PC-3 (cell line): ENCODE results near the gene TTI1.
A peak's percentile ranks its signal among the peaks of the same experiment; 100 is the strongest.

ENCODE experiments used
- CTCF ChIP-seq: fragments of 300-600 bp; sonication (generic); conservative IDR thresholded peaks from 2 replicates; pipeline ENCODE4 v1.5.1; 2017; ENCODE audit warnings: antibody characterized with exemption, low read depth, mild to moderate bottlenecking, low read length
- EZH2 ChIP-seq: fragments of 300-600 bp; sonication (generic); IDR thresholded peaks from one replicate; pipeline ENCODE4 v1.6.1; 2017; ENCODE audit warnings: antibody characterized with exemption, mild to moderate bottlenecking, low read length; ENCODE audit not compliant: unreplicated experiment
- EZH2phosphoT487 ChIP-seq: fragments of 300-600 bp; sonication (generic); IDR thresholded peaks from 2 replicates; pipeline ENCODE4 v1.6.1; 2018; ENCODE audit warnings: mild to moderate bottlenecking, antibody characterized with exemption, low read length, borderline replicate concordance

- TF ChIP-seq CTCF (peak; percentile 21; the same call in 1 of the 2 replicates), EZH2 (no peak), EZH2phosphoT487 (no peak)
These were observed 89.5 kb downstream of the TTI1 start for GRCh38 chr20:37943501-37944455.
